Esophagus squamous epithelium (tissue), 5 donors: ENCODE data around the gene TUBGCP2. TPM values are rescaled to one million over a fixed set of nuclear protein-coding genes. Genes with fewer than 3 reads are reported as not detected.

Experiments
- DNase-seq: peaks from one replicate; lab custom pipeline; 2025; lab: John Stamatoyannopoulos, UW
- H3K27ac ChIP-seq, 4 donors: fragments of 200-600 bp; sonication (generic); one replicate each; pipeline ENCODE4 v1.5.1; 2016 to 2019; ENCODE audit warnings: mild to moderate bottlenecking in 1 of 4
- H3K27me3 ChIP-seq, 4 donors: fragments of 200-600 bp; sonication (generic); 1 replicate in 3 of 4; 2 replicates in 1 of 4; pipeline versions ENCODE4 v1.5.1 to v1.6.0; 2017 to 2021; ENCODE audit warnings: antibody characterized with exemption in 1 of 4
- H3K36me3 ChIP-seq, 3 donors: fragments of 200-600 bp; sonication (generic); one replicate each; pipeline ENCODE4 v1.5.1; 2016 to 2019
- H3K4me1 ChIP-seq, 3 donors: fragments of 200-600 bp; sonication (generic); one replicate each; pipeline ENCODE4 v1.5.1; 2017 to 2019
- H3K4me3 ChIP-seq, 4 donors: fragments of 200-600 bp; sonication (generic); 1 replicate in 3 of 4; 2 replicates in 1 of 4; pipeline ENCODE4 v1.5.1; 2016 to 2019; ENCODE audit warnings: mild to moderate bottlenecking in 2 of 4, moderate library complexity in 1 of 4
- H3K9me3 ChIP-seq, 3 donors: fragments of 200-600 bp; sonication (generic); one replicate each; pipeline ENCODE4 v1.5.1; 2016 to 2019
- POLR2A ChIP-seq, 4 donors: fragments of 450-650 bp; IDR thresholded peaks; one replicate each; pipeline ENCODE4 v1.6.1; 2017; ENCODE audit warnings: antibody characterized with exemption in 4 of 4, mild to moderate bottlenecking in 4 of 4, moderate library complexity in 3 of 4
- WGBS, 2 donors: methylation state at CpG; one replicate each; pipeline ENCODE4 v1.1.5; 2018; 5-methylcytosine and 5-hydroxymethylcytosine counted together
- intact Hi-C: fragments of 100-400 bp; cut with DNase I; formaldehyde crosslinking; loops from one replicate; pipeline ENCODE4 v1.15.0; 2022
- total RNA-seq, 4 donors: library from RNA; depleted of rRNA; stranded (reverse); fragments of >200 nt; gene quantifications; one replicate each; pipeline ENCODE4 v1.1.0, GENCODE V29; 2016
- TF ChIP-seq, protein P1 (sequence below), 6 experiments: fragments of 450-650 bp in 4 of 6; fragments of 200-600 bp in 2 of 6; sonication (generic) in 2 of 6; IDR thresholded peaks; one replicate each; pipeline ENCODE4 v1.5.1; 2016 to 2019; ENCODE audit warnings: antibody characterized with exemption in 6 of 6, mild to moderate bottlenecking in 4 of 6, moderate library complexity in 4 of 6
- donor health status: DM: yes; HTN: yes; CAD: no.

Gene TUBGCP2
- total RNA-seq, 4 donors from 2014 or later = 28.4 to 44.4 (median 38.9) TPM

DNA sequence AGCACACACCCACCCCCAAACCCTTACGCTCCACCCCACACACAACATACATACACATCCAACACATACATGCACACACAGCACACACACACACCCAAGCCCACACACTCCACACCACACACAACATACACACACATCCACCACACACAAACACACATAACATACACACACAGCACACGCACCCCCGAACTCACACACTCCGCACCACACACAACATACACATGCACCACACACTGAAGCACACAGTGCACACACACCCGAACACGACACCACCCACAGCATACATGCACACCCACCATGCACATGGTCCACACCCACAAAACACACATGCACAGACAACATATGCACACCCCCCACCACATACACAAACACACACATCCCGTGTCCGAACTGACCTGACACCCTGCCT lies 40.5 kb upstream of the TUBGCP2 start:
- 74% methylated on average over 7 to 8 of the region's 8 CpGs for WGBS, 2 donors
- intact Hi-C loops = no loop called here
- H3K4me3 ChIP-seq = no peak overlapping the region

DNA sequence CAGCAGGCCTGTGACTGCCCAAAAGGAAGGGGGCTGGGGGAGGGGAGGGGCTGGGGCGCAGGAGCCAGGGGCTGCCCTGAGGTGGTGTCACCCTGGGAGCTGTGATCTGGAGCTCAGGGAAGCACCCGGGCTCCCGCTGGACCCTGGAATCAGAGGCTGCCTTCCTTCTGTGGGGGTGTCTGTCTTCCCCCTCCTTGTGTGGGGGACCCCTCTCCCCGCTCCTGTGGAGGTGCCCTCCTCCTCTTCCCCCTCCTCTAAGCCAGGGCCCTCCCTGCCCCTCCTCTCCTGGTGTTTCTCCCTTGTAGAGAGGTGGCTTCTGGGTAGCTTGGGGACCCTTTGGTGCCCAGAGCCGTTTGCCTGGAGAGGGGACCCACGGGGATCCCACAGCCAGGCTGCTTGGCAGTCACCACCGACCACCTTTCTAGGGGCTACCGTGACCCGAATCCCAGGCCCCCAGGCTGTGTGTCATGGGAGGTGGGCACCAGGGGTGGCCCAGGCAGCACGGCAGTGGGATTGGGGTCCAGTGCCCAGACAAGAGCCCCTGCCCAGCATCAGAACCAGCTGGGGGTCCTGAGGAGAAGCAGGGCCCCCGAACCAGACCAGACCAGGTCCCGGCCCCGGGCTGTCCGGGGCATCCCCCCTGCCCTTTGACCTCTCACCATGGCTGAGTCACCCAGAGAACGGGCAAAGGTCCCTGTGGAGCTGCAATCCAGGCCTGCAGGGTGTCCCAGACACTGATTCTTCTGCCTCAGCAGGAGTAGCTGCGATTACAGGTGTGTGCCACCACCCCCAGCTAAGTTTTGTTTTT lies 39.2 kb upstream of the TUBGCP2 start:
- DNase-seq = no peak
- TF ChIP-seq, protein P1, sequence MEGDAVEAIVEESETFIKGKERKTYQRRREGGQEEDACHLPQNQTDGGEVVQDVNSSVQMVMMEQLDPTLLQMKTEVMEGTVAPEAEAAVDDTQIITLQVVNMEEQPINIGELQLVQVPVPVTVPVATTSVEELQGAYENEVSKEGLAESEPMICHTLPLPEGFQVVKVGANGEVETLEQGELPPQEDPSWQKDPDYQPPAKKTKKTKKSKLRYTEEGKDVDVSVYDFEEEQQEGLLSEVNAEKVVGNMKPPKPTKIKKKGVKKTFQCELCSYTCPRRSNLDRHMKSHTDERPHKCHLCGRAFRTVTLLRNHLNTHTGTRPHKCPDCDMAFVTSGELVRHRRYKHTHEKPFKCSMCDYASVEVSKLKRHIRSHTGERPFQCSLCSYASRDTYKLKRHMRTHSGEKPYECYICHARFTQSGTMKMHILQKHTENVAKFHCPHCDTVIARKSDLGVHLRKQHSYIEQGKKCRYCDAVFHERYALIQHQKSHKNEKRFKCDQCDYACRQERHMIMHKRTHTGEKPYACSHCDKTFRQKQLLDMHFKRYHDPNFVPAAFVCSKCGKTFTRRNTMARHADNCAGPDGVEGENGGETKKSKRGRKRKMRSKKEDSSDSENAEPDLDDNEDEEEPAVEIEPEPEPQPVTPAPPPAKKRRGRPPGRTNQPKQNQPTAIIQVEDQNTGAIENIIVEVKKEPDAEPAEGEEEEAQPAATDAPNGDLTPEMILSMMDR (IDR thresholded peaks at IDR 0.05) = no peak
- TF ChIP-seq POLR2A (IDR thresholded peaks at IDR 0.05) = no peak
- H3K4me1 ChIP-seq = peaks cover 0 to 7% (median 0%) of the 10 kb centered on the region in 3 donors
- H3K27me3 ChIP-seq = peaks cover 0 to 84% (median 0%) of the 10 kb centered on the region in 4 donors
- no peaks in the 10 kb centered on the region for H3K36me3 ChIP-seq
- no peak overlapping the region for H3K4me3 ChIP-seq
- 27 to 32% methylated on average over 3 to 8 of the region's 16 CpGs for WGBS, 2 donors
- H3K9me3 ChIP-seq = no peaks in the 10 kb centered on the region
- H3K27ac ChIP-seq = no peak overlapping the region
- intact Hi-C loops = no loop called here

More for the DNA sequence above, 40.5 kb upstream of the TUBGCP2 start:
- peaks cover 0 to 7% (median 0%) of the 10 kb centered on the region in 3 donors for H3K4me1 ChIP-seq
- H3K27me3 ChIP-seq = peaks cover 0 to 73% (median 0%) of the 10 kb centered on the region in 4 donors
- no peak for DNase-seq
- no peak overlapping the region for H3K27ac ChIP-seq
- H3K36me3 ChIP-seq = no peaks in the 10 kb centered on the region
- TF ChIP-seq POLR2A (IDR thresholded peaks at IDR 0.05) = no peak
- TF ChIP-seq, protein P1 (IDR thresholded peaks at IDR 0.05) = no peak
- H3K9me3 ChIP-seq = no peaks in the 10 kb centered on the region

DNA sequence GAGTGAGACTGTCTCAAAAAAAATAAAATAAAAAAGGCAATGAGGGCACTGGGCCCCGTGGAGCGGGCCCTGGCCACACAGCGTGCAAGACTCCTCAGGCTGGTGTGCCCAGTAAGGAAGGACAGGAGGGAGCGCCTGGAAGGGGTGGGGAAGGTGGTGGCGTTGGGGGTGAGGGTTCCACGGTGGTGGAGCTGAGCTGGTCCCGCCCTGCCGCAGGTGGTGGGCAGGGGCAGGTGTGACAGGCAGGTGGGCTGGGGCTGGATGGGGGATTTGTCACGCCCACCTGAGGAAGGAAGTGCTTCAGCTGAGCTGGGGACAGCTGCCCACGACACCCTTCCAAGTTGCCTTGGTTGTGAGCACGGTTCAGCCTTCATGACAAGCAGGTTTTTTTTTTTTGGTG lies 37.7 kb upstream of the TUBGCP2 start:
- H3K9me3 ChIP-seq = no peaks in the 10 kb centered on the region
- TF ChIP-seq, protein P1 (IDR thresholded peaks at IDR 0.05) = no peak
- TF ChIP-seq POLR2A (IDR thresholded peaks at IDR 0.05) = no peak
- intact Hi-C loops = no loop called here
- 41% methylated on average over 11 of the region's 11 CpGs for WGBS, 2 donors
- no peaks in the 10 kb centered on the region for H3K36me3 ChIP-seq
- H3K27ac ChIP-seq = no peak overlapping the region
- DNase-seq = no peak
- peaks cover 0 to 94% (median 0%) of the 10 kb centered on the region in 4 donors for H3K27me3 ChIP-seq
- H3K4me3 ChIP-seq = no peak overlapping the region
- peaks cover 0 to 7% (median 0%) of the 10 kb centered on the region in 3 donors for H3K4me1 ChIP-seq

DNA sequence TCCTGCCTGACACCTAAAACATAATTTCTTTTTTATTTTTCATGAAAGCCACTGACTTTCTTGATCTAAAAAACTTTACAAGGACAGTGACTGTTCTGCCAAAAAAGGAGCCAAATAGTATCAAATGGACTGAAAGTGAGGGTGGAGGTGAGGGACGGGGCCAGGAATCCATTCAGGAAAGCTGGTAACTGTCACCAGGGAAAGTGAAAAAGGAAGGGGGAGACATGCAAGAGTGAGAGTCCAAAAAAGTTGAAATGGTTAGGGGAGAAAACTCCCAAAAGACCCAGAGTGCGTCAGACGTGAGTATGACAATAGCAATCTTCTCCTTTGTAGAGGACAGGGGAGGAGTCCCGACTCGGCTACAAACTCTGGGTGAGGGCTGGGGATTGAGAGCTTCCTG lies 35.6 kb upstream of the TUBGCP2 start:
- H3K9me3 ChIP-seq = no peaks in the 10 kb centered on the region
- 49 to 64% methylated on average over 5 of the region's 5 CpGs for WGBS, 2 donors
- no peak overlapping the region for H3K27ac ChIP-seq
- no peak overlapping the region for H3K4me3 ChIP-seq
- intact Hi-C loops = no loop called here
- no peak for DNase-seq
- no peak for TF ChIP-seq POLR2A (IDR thresholded peaks at IDR 0.05)
- TF ChIP-seq, protein P1 (IDR thresholded peaks at IDR 0.05) = no peak
- peaks cover 0 to 7% (median 0%) of the 10 kb centered on the region in 3 donors for H3K4me1 ChIP-seq
- H3K36me3 ChIP-seq = no peaks in the 10 kb centered on the region
- peaks cover 0 to 96% (median 0%) of the 10 kb centered on the region in 4 donors for H3K27me3 ChIP-seq

DNA sequence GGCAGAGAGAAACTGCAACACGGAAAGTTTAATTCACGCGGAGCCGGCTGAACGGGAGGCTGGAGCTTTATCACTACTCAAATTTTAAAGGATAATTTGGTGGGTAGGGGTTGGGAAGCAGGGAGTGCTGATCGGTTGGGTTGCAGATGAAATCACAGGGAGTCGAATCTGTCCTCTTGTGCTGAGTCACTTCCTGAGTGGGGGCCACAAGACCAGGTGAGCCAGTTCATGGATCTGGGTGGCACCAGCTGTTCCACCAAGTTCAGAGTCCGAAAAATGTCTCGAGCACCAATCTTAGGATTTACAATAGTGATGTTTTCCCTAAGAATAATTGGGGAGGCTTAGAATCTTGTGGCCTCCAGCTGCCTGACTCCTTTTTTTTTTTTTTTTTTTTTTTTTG lies 34.9 kb upstream of the TUBGCP2 start:
- TF ChIP-seq, protein P1 (IDR thresholded peaks at IDR 0.05) = no peak
- no peak for TF ChIP-seq POLR2A (IDR thresholded peaks at IDR 0.05)
- WGBS, 2 donors = 60 to 63% methylated on average over 9 of the region's 9 CpGs
- H3K4me3 ChIP-seq = no peak overlapping the region
- DNase-seq = no peak
- no peak overlapping the region for H3K27ac ChIP-seq
- no peaks in the 10 kb centered on the region for H3K36me3 ChIP-seq
- H3K27me3 ChIP-seq = peaks cover 0 to 98% (median 0%) of the 10 kb centered on the region in 4 donors
- intact Hi-C loops = no loop called here
- no peaks in the 10 kb centered on the region for H3K9me3 ChIP-seq
- H3K4me1 ChIP-seq = peaks cover 0 to 7% (median 0%) of the 10 kb centered on the region in 3 donors
